CD4-positive, alpha-beta T cell (primary cell): ENCODE measurements around the gene FOXO1. TPM values are rescaled to one million over a fixed set of nuclear protein-coding genes. Genes with fewer than 3 reads are reported as not detected.

Experiments used
- ATAC-seq: fragments of 200-7000 bp; cut with Tn5 transposase; one replicate; pipeline ENCODE4 v1.10.0; 2022; ENCODE audit warnings: mild to moderate bottlenecking; ENCODE audit not compliant: poor library complexity
- CTCF ChIA-PET: fragments of 350-600 bp; sonication (Branson Sonifier 250); formaldehyde crosslinking; loops from one replicate; lab custom pipeline; 2021; ENCODE audit warnings: antibody characterized with exemption, inconsistent platforms; lab: Charles Lee
- POLR2A ChIA-PET: fragments of 350-600 bp; sonication (Branson Sonifier 250); formaldehyde crosslinking; loops from one replicate; lab custom pipeline; 2021; ENCODE audit warnings: antibody characterized with exemption, inconsistent platforms; lab: Charles Lee
- DNase-seq, 14 experiments: peaks; one replicate each; pipeline ENCODE4 v3.0.0-alpha.2; 2013 to 2020; ENCODE audit warnings: mixed read lengths in 2 of 14
- H3K27ac ChIP-seq, 2 donors: one replicate each; pipeline versions ENCODE4 v1.5.1 to v1.7.0; 2013; ENCODE audit warnings: low read length in 2 of 2, low read depth in 1 of 2, mild to moderate bottlenecking in 1 of 2
- H3K27me3 ChIP-seq, 2 experiments: 1 replicate in 1 of 2; 2 replicates in 1 of 2; pipeline versions ENCODE4 v1.6.1 to v1.7.0; 2013; ENCODE audit warnings: low read length in 2 of 2, control low read depth in 1 of 2, mild to moderate bottlenecking in 1 of 2, moderate library complexity in 1 of 2; ENCODE audit not compliant: insufficient read depth in 2 of 2, control insufficient read depth in 1 of 2
- H3K36me3 ChIP-seq: one replicate; pipeline ENCODE4 v1.6.1; 2013; ENCODE audit warnings: low read length, control low read depth; ENCODE audit not compliant: insufficient read depth
- H3K4me1 ChIP-seq: one replicate; pipeline ENCODE4 v1.6.1; 2013; ENCODE audit warnings: low read length, control low read depth; ENCODE audit not compliant: insufficient read depth
- H3K4me3 ChIP-seq: one replicate; pipeline ENCODE4 v1.5.1; 2013; ENCODE audit warnings: mild to moderate bottlenecking, low read length, moderate library complexity
- H3K9me3 ChIP-seq, 2 experiments: 1 replicate in 1 of 2; 2 replicates in 1 of 2; pipeline versions ENCODE4 v1.6.1 to v1.7.0; 2013; ENCODE audit warnings: low read length in 2 of 2, mild to moderate bottlenecking in 2 of 2, control low read depth in 1 of 2, moderate library complexity in 1 of 2; ENCODE audit not compliant: control insufficient read depth in 1 of 2, insufficient read depth in 1 of 2
- H3K27ac Mint-ChIP-seq: one replicate; pipeline ENCODE4 v1.8.0; 2020; ENCODE audit warnings: mixed read lengths
- H3K27me3 Mint-ChIP-seq: one replicate; pipeline ENCODE4 v1.8.0; 2021; ENCODE audit warnings: mixed read lengths
- H3K36me3 Mint-ChIP-seq: one replicate; pipeline ENCODE4 v1.8.0; 2021; ENCODE audit warnings: low read depth, mixed read lengths
- H3K4me1 Mint-ChIP-seq: one replicate; pipeline ENCODE4 v1.8.0; 2021; ENCODE audit warnings: low read depth, mixed read lengths
- H3K4me3 Mint-ChIP-seq: one replicate; pipeline ENCODE4 v1.8.0; 2020; ENCODE audit warnings: mild to moderate bottlenecking, mixed read lengths
- H3K9me3 Mint-ChIP-seq: one replicate; pipeline ENCODE4 v1.8.0; 2020; ENCODE audit warnings: mixed read lengths
- CTCF ChIP-seq: fragments of 200-600 bp; IDR thresholded peaks from one replicate; pipeline ENCODE4 v1.8.0; 2022; ENCODE audit warnings: antibody characterized with exemption, mild to moderate bottlenecking
- intact Hi-C, 2 experiments: fragments of 100-400 bp; cut with DNase I in 1 of 2; cut with micrococcal nuclease in 1 of 2; formaldehyde crosslinking; loops; one replicate each; pipeline versions ENCODE4 v1.15.1 to v1.9.0; 2023 to 2025; cut with DNase I, micrococcal nuclease
- total RNA-seq, 174 experiments: library from RNA in 2 of 174; stranded (reverse) in 2 of 174; gene quantifications; one replicate each; pipeline ENCODE4 v1.2.3 and lab custom pipeline; 2021 to 2026

The FOXO1 gene
- total RNA-seq, 2 experiments from 2014 or later = 93.1 to 101 TPM

- POLR2A ChIA-PET = interaction anchor here (1.0 to 1.1 kb wide), 2 partner anchors 10 to 18 kb away, joined by 3 read pairs; no protein-coding TSS in a partner anchor
- Histone ChIP-seq H3K4me1 (peaks cover 53% of the 10 kb centered on the region), H3K4me3 (no peak overlapping the region)
These were observed 83.9 kb downstream of the FOXO1 start for GRCh38 chr13:40582531-40582930.

GRCh38 chr13:40581277-40581579 is 85.2 kb downstream of the FOXO1 start:
- peaks cover 45% of the 10 kb centered on the region for H3K4me1 ChIP-seq
- H3K36me3 ChIP-seq = no peaks in the 10 kb centered on the region
- H3K9me3 ChIP-seq = no peaks in the 10 kb centered on the region
- DNase-seq (no peak), ATAC-seq (peak; percentile 21)
- Mint-ChIP-seq H3K27me3 (no peaks in the 10 kb centered on the region), H3K27ac (peak overlapping the region; percentile 73), H3K4me3 (peak overlapping the region; percentile 49), H3K9me3 (peaks cover 12% of the 10 kb centered on the region), H3K36me3 (peaks cover 36% of the 10 kb centered on the region), H3K4me1 (peaks cover 95% of the 10 kb centered on the region)
- no peak overlapping the region for H3K4me3 ChIP-seq
- no peak for TF ChIP-seq CTCF
- ChIA-PET CTCF (interaction anchor here (1.4 kb wide), 1 partner anchor 9 kb away, joined by 3 read pairs; no protein-coding TSS in a partner anchor), POLR2A (interaction anchor here (0.9 to 1.1 kb wide), 4 partner anchors 8 to 394 kb away, joined by 3 read pairs; no protein-coding TSS in a partner anchor)
- H3K27ac ChIP-seq = no peak overlapping the region
- no peaks in the 10 kb centered on the region for H3K27me3 ChIP-seq
- intact Hi-C loops = no loop called here

More at GRCh38 chr13:40582531-40582930, 83.9 kb downstream of the FOXO1 start:
- H3K27me3 Mint-ChIP-seq = no peaks in the 10 kb centered on the region
- Histone ChIP-seq H3K9me3 (no peaks in the 10 kb centered on the region), H3K36me3 (no peaks in the 10 kb centered on the region), H3K27ac (no peak overlapping the region), H3K27me3 (no peaks in the 10 kb centered on the region)
- no peak for TF ChIP-seq CTCF
- peaks cover 45% of the 10 kb centered on the region for H3K36me3 Mint-ChIP-seq
- CTCF ChIA-PET = no interaction called here
- peaks cover 12% of the 10 kb centered on the region for H3K9me3 Mint-ChIP-seq
- no peak for DNase-seq
- intact Hi-C loops = no loop called here
- peak overlapping the region; percentile 28 for H3K27ac Mint-ChIP-seq
- ATAC-seq = no peak
- peaks cover 95% of the 10 kb centered on the region for H3K4me1 Mint-ChIP-seq
- H3K4me3 Mint-ChIP-seq = peak overlapping the region; percentile 46

- no peak for TF ChIP-seq CTCF
- no peak for ATAC-seq
- Histone ChIP-seq H3K27me3 (no peaks in the 10 kb centered on the region), H3K36me3 (no peaks in the 10 kb centered on the region), H3K4me1 (peaks cover 47% of the 10 kb centered on the region), H3K27ac (no peak overlapping the region), H3K4me3 (no peak overlapping the region), H3K9me3 (no peaks in the 10 kb centered on the region)
- Mint-ChIP-seq H3K9me3 (peaks cover 12% of the 10 kb centered on the region), H3K27ac (peak overlapping the region; percentile 73), H3K4me1 (peaks cover 95% of the 10 kb centered on the region), H3K36me3 (peaks cover 40% of the 10 kb centered on the region), H3K4me3 (peak overlapping the region; percentile 59), H3K27me3 (no peaks in the 10 kb centered on the region)
- POLR2A ChIA-PET = interaction anchor here (0.9 to 1.3 kb wide), 5 partner anchors 8 to 394 kb away, joined by 3 read pairs; no protein-coding TSS in a partner anchor
- CTCF ChIA-PET = interaction anchor here (1.4 kb wide), 1 partner anchor 10 kb away, joined by 3 read pairs; no protein-coding TSS in a partner anchor
- intact Hi-C loops = no loop called here
- no peak for DNase-seq
These were observed 85.7 kb downstream of the FOXO1 start for GRCh38 chr13:40580566-40581276.
